H9 (cell line): Measurements from ENCODE around the gene SORCS2. TPM values are rescaled to one million over a fixed set of nuclear protein-coding genes. Genes with fewer than 3 reads are reported as not detected.

Source experiments
- DNase-seq: peaks from one replicate; pipeline ENCODE4 v3.0.0-alpha.2; 2017
- H2AFZ ChIP-seq: one replicate; pipeline ENCODE4 v1.6.1; 2013; ENCODE audit warnings: mild to moderate bottlenecking, low read length, control low read depth, moderate library complexity
- H2AK5ac ChIP-seq: 2 replicates; pipeline ENCODE4 v1.6.1; 2013; ENCODE audit warnings: low read length, control low read depth, mixed read lengths; ENCODE audit not compliant: insufficient read length
- H2BK120ac ChIP-seq: one replicate; pipeline ENCODE4 v1.6.1; 2013; ENCODE audit warnings: low read depth, mild to moderate bottlenecking, low read length, control low read depth, inconsistent platforms; ENCODE audit not compliant: poor library complexity, severe bottlenecking
- H2BK12ac ChIP-seq: 2 replicates; pipeline ENCODE4 v1.6.1; 2013; ENCODE audit warnings: low read length, control low read depth, mixed read lengths, low read depth; ENCODE audit not compliant: insufficient read length
- H2BK15ac ChIP-seq: 2 replicates; pipeline ENCODE4 v1.6.1; 2013; ENCODE audit warnings: low read depth, low read length, control low read depth
- H2BK20ac ChIP-seq: one replicate; pipeline ENCODE4 v1.6.1; 2013; ENCODE audit warnings: low read depth, mild to moderate bottlenecking, low read length, control low read depth, inconsistent platforms; ENCODE audit not compliant: poor library complexity, severe bottlenecking
- H2BK5ac ChIP-seq: 2 replicates; pipeline ENCODE4 v1.6.1; 2013; ENCODE audit warnings: low read length, control low read depth, mixed read lengths; ENCODE audit not compliant: insufficient read length
- H3K14ac ChIP-seq: 2 replicates; pipeline ENCODE4 v1.6.1; 2013; ENCODE audit warnings: low read length, control low read depth; ENCODE audit not compliant: insufficient read depth
- H3K18ac ChIP-seq: 2 replicates; pipeline ENCODE4 v1.6.1; 2013; ENCODE audit warnings: low read depth, mild to moderate bottlenecking, mixed read lengths, low read length, control low read depth; ENCODE audit not compliant: insufficient read length
- H3K23ac ChIP-seq: 2 replicates; pipeline ENCODE4 v1.6.1; 2013; ENCODE audit warnings: low read length, control low read depth, mixed read lengths, low read depth; ENCODE audit not compliant: insufficient read length
- H3K23me2 ChIP-seq: 2 replicates; pipeline ENCODE4 v1.6.1; 2013; ENCODE audit warnings: low read depth, mild to moderate bottlenecking, mixed read lengths, low read length, control low read depth; ENCODE audit not compliant: insufficient read length, poor library complexity, severe bottlenecking
- H3K27ac ChIP-seq: 2 replicates; pipeline ENCODE4 v1.5.1; 2013; ENCODE audit warnings: low read length, control low read depth, mixed read lengths, low read depth; ENCODE audit not compliant: insufficient read length
- H3K27me3 ChIP-seq: 2 replicates; pipeline ENCODE4 v1.6.1; 2013; ENCODE audit warnings: low read length, control low read depth, inconsistent platforms; ENCODE audit not compliant: insufficient read depth
- H3K4ac ChIP-seq: 2 replicates; pipeline ENCODE4 v1.6.1; 2013; ENCODE audit warnings: low read depth, mild to moderate bottlenecking, control low read depth, inconsistent platforms, low read length, moderate library complexity
- H3K4me1 ChIP-seq: 2 replicates; pipeline ENCODE4 v1.6.1; 2013; ENCODE audit warnings: low read length, control low read depth, inconsistent platforms; ENCODE audit not compliant: insufficient read depth
- H3K4me2 ChIP-seq: 2 replicates; pipeline ENCODE4 v1.6.1; 2013; ENCODE audit warnings: low read length, control low read depth, mixed read lengths; ENCODE audit not compliant: insufficient read length, insufficient read depth
- H3K56ac ChIP-seq: 2 replicates; pipeline ENCODE4 v1.6.1; 2013; ENCODE audit warnings: low read depth, mild to moderate bottlenecking, mixed read lengths, low read length, control low read depth; ENCODE audit not compliant: insufficient read length
- H3K79me1 ChIP-seq: 2 replicates; pipeline ENCODE4 v1.6.1; 2013; ENCODE audit warnings: low read depth, mild to moderate bottlenecking, moderate library complexity, low read length, control low read depth, inconsistent platforms; ENCODE audit not compliant: insufficient read depth, poor library complexity, severe bottlenecking
- H3K79me2 ChIP-seq: 2 replicates; pipeline ENCODE4 v1.6.1; 2013; ENCODE audit warnings: low read length, control low read depth, inconsistent platforms; ENCODE audit not compliant: insufficient read depth
- H3K9ac ChIP-seq: 2 replicates; pipeline ENCODE4 v1.6.1; 2013; ENCODE audit warnings: low read length, control low read depth, mixed read lengths; ENCODE audit not compliant: insufficient read length; ENCODE audit errors: extremely low read depth
- H3K9me3 ChIP-seq: one replicate; pipeline ENCODE4 v1.6.1; 2013; ENCODE audit warnings: low read depth, low read length, inconsistent platforms; ENCODE audit not compliant: control insufficient read depth
- H3T11ph ChIP-seq: one replicate; pipeline ENCODE4 v1.6.1; 2013; ENCODE audit warnings: mild to moderate bottlenecking, low read length, control low read depth, inconsistent platforms
- H4K20me1 ChIP-seq: one replicate; pipeline ENCODE4 v1.6.1; 2013; ENCODE audit not compliant: control insufficient read depth, insufficient read length, insufficient read depth
- H4K5ac ChIP-seq: 2 replicates; pipeline ENCODE4 v1.6.1; 2013; ENCODE audit warnings: low read depth, mild to moderate bottlenecking, mixed read lengths, low read length, control low read depth; ENCODE audit not compliant: insufficient read length
- H4K8ac ChIP-seq: replicated peaks from 2 replicates; pipeline ENCODE4 v1.6.1; 2013; ENCODE audit warnings: low read length, control low read depth, mixed read lengths, low read depth; ENCODE audit not compliant: insufficient read length
- H4K91ac ChIP-seq: 2 replicates; pipeline ENCODE4 v1.6.1; 2013; ENCODE audit warnings: low read depth, mild to moderate bottlenecking, moderate library complexity, mixed read lengths, low read length, control low read depth; ENCODE audit not compliant: insufficient read length
- H3K27ac Mint-ChIP-seq, 3 experiments: 2 replicates in 2 of 3; 3 replicates in 1 of 3; pipeline ENCODE4 v1.8.0; 2020 to 2021; ENCODE audit warnings: mixed read lengths in 3 of 3, mild to moderate bottlenecking in 1 of 3, moderate library complexity in 1 of 3
- H3K27me3 Mint-ChIP-seq: 2 replicates; pipeline ENCODE4 v1.8.0; 2021; ENCODE audit warnings: low read depth, mild to moderate bottlenecking, moderate library complexity, mixed read lengths
- H3K36me3 Mint-ChIP-seq, 3 experiments: 2 replicates in 2 of 3; 3 replicates in 1 of 3; pipeline ENCODE4 v1.8.0; 2020 to 2021; ENCODE audit warnings: low read depth in 3 of 3, mixed read lengths in 3 of 3; ENCODE audit not compliant: insufficient read depth in 1 of 3
- H3K4me1 Mint-ChIP-seq, 2 experiments: 2 replicates each; pipeline ENCODE4 v1.8.0; 2020; ENCODE audit warnings: mixed read lengths in 2 of 2
- H3K4me3 Mint-ChIP-seq, 2 experiments: 2 replicates in 1 of 2; 3 replicates in 1 of 2; pipeline ENCODE4 v1.8.0; 2020 to 2021; ENCODE audit warnings: mild to moderate bottlenecking in 2 of 2, mixed read lengths in 2 of 2, moderate library complexity in 1 of 2
- H3K9me3 Mint-ChIP-seq, 2 experiments: 2 replicates in 1 of 2; 3 replicates in 1 of 2; pipeline ENCODE4 v1.8.0; 2020; ENCODE audit warnings: mild to moderate bottlenecking in 2 of 2, mixed read lengths in 2 of 2, moderate library complexity in 1 of 2
- WGBS: extraction: QIAGEN DNeasy Blood & Tissue Kit; methylation state at CpG from one replicate; pipeline ENCODE4 v1.1.7; 2013; ENCODE audit warnings: missing lambda C conversion rate, low lambda C conversion rate, mixed read lengths; ENCODE audit not compliant: insufficient read length; ENCODE audit errors: extremely low coverage; 5-methylcytosine and 5-hydroxymethylcytosine counted together
- total RNA-seq: library from RNA; stranded (reverse); gene quantifications from 2 replicates; pipeline ENCODE4 v1.2.1, GENCODE V29; 2021
- TF ChIP-seq, protein P1 (sequence below): fragments of 200-600 bp; sonication (generic); conservative IDR thresholded peaks from 3 replicates; pipeline ENCODE4 v1.8.0; 2021; ENCODE audit warnings: antibody characterized with exemption, mild to moderate bottlenecking

SORCS2 gene
- total RNA-seq, 1 experiment from 2014 or later, result 0.57 TPM

DNA sequence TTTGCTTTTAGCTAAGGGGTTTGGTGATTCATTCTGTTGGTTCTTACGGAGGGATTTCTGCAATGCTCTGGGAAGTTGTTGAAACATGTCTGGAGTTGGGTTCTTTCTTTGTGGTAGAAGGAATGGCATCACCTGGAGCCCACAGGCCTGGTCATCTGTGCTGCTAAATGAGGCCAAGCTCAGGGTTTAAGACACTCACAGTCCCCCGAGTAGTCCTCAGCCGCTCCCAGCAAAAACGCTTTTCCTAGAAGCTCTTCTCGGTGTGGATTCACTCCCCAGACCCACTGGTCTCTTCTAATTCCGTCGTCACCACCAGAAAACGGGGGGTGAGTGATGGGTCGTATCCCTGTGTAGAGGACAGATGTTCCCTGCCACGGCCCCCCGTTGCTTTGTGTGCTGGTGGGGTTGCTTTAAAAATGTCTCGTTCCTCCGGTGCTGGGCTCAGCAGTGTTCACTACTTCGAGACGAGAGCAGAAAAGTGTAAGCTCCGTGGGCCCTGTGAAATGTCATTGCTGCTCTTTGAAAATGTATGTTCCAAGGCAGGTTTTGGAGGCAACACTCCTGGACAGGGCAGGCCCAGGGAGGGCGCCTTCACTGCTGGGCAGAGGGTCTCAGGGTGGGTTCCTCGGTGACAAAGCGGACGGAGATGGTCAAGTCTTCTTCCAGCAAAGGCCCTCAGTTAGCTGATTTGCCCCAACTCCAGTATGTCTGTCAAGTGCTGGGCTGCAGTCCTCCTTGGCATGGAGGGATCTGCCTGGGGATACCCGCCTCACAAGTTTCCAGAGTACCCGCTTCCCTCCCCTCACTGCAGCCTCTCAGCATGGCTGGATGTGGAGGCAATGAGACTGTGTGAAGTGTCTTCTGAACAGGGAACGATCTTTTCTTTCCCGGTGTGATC lies 205.1 kb downstream of the SORCS2 start:
- H3K9ac ChIP-seq, result no peak overlapping the region
- no peak overlapping the region for H3K4me3 Mint-ChIP-seq
- peak; percentile 21 for DNase-seq
- H3K27ac Mint-ChIP-seq, result no peak overlapping the region
- no peaks in the 10 kb centered on the region for H3K36me3 Mint-ChIP-seq
- H3K79me1 ChIP-seq, result no peaks in the 10 kb centered on the region
- H2BK15ac ChIP-seq, result no peak overlapping the region; the same call in 1 of the 2 replicates
- H4K91ac ChIP-seq, result no peak overlapping the region
- TF ChIP-seq, protein P1, sequence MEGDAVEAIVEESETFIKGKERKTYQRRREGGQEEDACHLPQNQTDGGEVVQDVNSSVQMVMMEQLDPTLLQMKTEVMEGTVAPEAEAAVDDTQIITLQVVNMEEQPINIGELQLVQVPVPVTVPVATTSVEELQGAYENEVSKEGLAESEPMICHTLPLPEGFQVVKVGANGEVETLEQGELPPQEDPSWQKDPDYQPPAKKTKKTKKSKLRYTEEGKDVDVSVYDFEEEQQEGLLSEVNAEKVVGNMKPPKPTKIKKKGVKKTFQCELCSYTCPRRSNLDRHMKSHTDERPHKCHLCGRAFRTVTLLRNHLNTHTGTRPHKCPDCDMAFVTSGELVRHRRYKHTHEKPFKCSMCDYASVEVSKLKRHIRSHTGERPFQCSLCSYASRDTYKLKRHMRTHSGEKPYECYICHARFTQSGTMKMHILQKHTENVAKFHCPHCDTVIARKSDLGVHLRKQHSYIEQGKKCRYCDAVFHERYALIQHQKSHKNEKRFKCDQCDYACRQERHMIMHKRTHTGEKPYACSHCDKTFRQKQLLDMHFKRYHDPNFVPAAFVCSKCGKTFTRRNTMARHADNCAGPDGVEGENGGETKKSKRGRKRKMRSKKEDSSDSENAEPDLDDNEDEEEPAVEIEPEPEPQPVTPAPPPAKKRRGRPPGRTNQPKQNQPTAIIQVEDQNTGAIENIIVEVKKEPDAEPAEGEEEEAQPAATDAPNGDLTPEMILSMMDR, result no peak
- H3K4ac ChIP-seq, result no peak overlapping the region
- no peak overlapping the region for H2BK12ac ChIP-seq
- H3K23me2 ChIP-seq, result no peaks in the 10 kb centered on the region
- H3K23ac ChIP-seq, result no peak overlapping the region
- no peak overlapping the region for H4K5ac ChIP-seq
- no peaks in the 10 kb centered on the region for H3K9me3 ChIP-seq
- H3K4me1 ChIP-seq, result no peaks in the 10 kb centered on the region
- H3K4me1 Mint-ChIP-seq, result peaks cover 2 to 9% of the 10 kb centered on the region in 2 experiments; a peak in 3 of 4 replicates
- H2BK5ac ChIP-seq, result no peak overlapping the region
- no peak overlapping the region for H2BK20ac ChIP-seq
- no peak overlapping the region for H3K56ac ChIP-seq
- H2AK5ac ChIP-seq, result no peak overlapping the region
- H4K20me1 ChIP-seq, result no peaks in the 10 kb centered on the region
- H3K18ac ChIP-seq, result no peak overlapping the region
- H4K8ac ChIP-seq, result no peak overlapping the region
- H3T11ph ChIP-seq, result no peak overlapping the region
- no peak overlapping the region; the same call in 1 of the 2 replicates for H3K14ac ChIP-seq
- H3K27ac ChIP-seq, result no peak overlapping the region
- WGBS, result no CpG with 5 or more reads among the region's 24 CpGs
- no peak overlapping the region for H2AFZ ChIP-seq
- peaks cover 34% of the 10 kb centered on the region for H3K27me3 Mint-ChIP-seq
- no peaks in the 10 kb centered on the region; a peak in 2 of 5 replicates for H3K9me3 Mint-ChIP-seq
- no peaks in the 10 kb centered on the region; the same call in 1 of the 2 replicates for H3K27me3 ChIP-seq
- H3K79me2 ChIP-seq, result no peaks in the 10 kb centered on the region
- no peak overlapping the region for H2BK120ac ChIP-seq
- H3K4me2 ChIP-seq, result no peak overlapping the region
